NCI-H1417 (cell line): ENCODE measurements around the gene SNAPC4.
"Not testable (repeated sequence)": the region's sequence is repeated elsewhere in the genome, so short reads cannot be mapped to it uniquely, and the experiment has no call there.

Experiments
- DNase-seq, 3 experiments: peaks; one replicate each; lab custom pipeline; 2025; lab: John Stamatoyannopoulos, UW

SNAPC4 gene

DNA sequence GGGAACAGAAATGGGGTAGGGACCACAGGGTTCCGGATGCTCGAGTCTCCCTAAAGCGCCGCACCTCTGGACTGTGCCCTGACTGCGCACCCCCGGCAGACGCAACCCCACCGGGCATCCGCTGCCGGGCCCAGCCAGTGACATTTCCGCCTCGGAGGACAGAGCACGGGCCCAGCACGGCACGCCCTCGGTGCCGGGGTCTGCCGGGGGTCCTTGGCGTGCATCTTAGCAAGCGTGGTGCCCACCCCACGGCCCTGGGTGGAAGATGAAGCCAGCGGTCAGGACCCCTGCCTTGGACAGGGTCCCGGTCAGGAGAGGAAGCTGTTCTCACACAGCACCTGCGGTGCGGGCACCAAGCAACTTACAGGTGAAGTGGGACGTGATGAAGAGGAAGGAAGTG, 32.6 kb upstream of the SNAPC4 start:
- DNase-seq: no peak

DNA sequence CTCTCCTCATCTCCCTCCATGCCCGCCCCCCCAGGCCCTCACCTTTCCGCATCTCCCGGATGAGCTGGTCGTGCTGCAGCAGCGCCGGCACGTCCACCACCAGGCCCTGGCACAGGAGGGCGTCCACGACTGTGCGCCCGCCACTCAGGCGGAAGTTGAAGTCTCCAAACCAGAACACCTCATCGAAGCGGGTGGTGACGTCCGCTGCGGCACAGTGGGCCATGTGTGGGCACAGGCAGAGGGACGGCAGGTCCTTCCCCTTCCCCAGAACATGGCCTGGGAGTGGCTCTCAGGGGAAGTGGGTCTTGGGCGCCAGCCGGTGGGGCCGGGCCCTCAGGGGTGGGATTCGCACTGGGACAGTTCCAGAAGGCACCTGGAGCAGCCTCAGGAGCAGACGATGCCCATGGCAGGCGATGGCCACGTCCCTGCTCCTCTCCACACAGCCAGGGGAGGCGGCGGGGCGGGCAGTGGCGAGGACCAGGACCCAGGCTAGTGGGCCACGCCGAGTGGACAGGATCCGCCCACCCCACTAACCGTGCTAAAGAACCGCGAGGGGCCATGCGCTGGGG, 31.9 kb upstream of the SNAPC4 start:
- DNase-seq: no peak

DNA sequence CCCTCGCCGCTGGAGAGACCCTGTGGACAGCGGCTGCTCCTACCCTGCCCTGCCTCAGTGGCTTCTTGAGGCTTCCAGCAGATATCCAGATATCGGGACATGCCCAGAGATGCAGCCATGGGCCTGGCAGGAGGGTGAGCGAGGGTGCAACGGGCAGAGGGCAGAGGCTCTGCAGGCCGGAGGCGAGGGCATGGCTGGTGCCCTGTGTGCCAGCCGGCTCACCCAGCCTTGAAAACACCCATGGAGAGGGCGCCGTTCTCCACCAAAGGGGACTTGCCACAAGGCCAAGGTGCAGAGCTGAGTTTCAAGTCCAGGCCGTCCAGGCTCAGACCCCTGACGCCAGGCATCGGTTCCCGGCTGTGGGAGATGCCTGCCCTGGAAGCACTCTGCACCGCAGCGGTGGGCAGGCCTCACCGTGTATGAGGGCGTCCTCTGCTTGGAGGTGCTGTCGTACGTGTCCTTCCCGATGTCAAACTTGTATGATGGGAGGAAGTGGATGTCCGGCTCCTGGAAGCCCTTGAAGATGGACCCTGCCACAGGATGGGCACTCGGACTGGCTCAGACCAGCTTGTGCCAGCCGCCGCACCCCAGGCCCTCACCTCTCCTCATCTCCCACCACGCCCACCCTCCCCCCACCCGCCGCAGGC, 30.7 kb upstream of the SNAPC4 start:
- no peak for DNase-seq

GRCh38 chr9:136429683-136430491, 29.9 kb upstream of the SNAPC4 start:
- no peak for DNase-seq

GRCh38 chr9:136429075-136429628, 29.2 kb upstream of the SNAPC4 start:
- no peak for DNase-seq

DNA sequence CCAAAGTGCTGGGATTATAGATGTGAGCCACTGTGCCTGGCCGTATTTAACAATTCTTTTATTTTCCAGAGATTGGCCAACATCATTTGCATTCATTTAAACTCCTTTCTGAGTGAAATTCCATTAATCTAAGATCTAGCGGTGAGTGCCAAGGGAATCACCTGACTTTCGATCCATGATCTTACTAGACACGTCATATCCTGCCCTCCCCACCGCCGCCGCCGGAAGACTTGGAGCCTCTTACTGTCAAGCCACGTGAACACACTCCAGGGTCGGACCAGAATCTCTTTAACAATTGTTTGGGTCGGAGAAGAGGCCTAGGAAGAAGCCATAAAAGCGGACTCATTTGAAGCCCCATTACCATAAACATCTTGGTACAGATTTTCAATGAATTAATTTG, 26.8 kb upstream of the SNAPC4 start:
- no peak for DNase-seq

- DNase-seq: not testable (repeated sequence)
Observed at GRCh38 chr9:136425367-136425766, 25.4 kb upstream of the SNAPC4 start.

DNA sequence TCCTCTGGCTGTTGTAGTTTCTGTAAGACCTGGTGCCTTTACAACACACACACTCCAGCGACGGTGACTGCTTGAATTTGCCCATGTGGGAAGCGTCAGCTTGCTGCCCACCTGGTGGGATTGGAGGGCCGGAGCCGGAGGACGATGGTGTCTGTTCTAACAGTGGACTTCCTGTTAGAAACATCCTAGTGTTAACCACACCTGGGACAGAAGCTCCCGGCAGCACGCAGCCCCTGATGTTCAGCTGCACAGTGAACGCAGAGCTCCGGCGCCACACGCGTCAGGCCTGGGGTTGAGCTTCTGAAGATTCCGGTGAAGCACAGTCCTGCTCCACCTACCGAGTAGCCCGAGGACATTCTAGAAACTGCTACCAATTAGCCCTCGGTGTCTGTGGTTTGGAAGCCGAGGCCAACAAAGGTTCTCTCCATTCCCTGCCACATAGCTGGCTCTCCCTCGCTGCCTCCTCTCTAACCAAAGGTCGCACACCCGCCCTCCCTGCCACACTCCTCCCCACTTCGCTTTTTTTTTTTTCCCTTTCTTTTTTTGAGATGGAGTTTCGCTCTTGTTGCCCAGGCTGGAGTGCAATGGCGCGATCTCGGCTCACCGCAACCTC, 24.9 kb upstream of the SNAPC4 start:
- no peak for DNase-seq

- DNase-seq: no peak
Observed at GRCh38 chr9:136423432-136424146, 23.6 kb upstream of the SNAPC4 start.

DNA sequence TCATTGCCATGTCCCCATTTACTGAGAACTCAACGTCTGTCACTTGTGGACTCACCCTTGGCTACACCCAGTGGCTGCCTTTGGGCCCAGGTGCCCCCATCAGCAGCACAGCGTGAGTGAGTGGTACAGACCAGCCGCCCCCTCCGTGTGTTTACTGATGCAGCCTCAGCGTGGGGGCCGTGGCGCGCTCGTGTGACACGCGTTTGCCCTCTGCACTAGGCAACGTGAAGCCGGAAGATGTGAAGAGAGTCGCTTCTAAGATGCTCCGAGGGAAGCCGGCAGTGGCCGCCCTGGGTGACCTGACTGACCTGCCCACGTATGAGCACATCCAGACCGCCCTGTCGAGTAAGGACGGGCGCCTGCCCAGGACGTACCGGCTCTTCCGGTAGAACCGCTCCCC, 22.9 kb upstream of the SNAPC4 start:
- DNase-seq: no peak

DNA sequence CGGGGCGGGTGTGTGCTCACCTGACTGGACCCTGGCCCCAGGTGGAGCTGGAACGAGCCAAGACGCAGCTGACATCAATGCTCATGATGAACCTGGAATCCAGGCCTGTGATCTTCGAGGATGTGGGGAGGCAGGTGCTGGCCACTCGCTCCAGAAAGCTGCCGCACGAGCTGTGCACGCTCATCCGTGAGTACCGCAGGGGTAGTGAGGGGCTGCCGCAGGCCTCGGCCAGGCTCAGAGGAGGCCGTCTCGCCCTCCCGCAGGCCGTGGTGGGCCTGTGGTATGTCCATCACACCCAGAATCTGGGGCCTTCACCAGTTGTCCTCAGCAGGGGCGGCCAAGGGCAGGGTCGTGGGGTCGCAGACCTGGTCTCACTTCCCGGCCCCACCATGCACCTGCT, 21.8 kb upstream of the SNAPC4 start:
- DNase-seq: no peak

DNA sequence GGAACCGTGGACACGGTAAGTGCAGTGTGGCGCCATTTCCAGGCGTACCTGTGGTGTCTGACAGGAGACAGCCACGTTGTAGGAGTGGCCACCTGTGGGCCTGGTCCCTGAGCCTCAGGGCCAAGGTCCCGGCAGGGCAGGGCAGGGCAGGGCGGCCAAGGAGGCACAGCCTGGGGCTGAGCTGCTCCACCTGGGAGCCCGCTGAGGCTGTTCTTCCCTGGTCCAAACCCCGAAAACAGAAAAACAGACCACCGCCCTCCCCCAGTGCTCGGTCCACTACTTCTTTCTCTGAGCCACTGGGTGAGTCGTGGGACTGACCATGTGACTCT, 19.1 kb upstream of the SNAPC4 start:
- DNase-seq: no peak

DNA sequence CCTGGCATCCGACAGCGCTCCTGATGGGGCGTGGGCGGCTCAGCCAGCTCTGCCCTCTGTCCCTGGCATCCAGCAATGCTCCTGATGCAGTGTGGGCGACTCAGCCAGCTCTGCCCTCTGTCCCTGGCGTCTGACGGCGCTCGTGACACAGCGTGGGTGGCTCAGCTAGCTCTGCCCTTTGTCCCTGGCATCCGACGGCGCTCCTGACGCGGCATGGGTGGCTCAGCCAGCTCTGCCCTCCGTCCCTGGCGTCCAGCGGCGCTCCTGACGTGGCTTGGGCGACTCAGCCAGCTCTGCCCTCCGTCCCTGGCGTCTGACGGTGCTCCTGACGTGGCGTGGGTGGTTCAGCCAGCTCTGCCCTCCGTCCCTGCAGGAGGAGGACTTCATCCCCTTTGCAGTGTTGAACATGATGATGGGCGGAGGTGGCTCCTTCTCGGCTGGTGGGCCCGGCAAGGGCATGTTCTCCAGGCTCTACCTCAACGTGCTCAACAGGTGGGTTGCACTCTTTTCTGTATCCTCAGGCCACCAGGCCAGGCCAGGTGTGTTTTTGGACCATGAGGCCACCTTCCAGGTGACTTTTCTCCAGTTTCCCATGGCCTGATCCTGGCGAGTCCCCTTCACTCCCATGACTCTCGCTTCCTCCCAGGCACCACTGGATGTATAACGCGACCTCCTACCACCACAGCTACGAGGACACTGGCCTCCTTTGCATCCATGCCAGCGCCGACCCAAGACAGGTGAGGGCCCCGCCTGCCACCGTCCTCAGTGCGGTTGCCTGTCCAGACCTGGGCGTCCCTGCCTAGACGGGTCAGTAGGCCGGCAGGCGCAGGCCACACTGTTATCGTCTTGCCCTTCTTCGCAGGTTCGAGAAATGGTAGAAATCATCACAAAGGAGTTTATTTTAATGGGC, 18.5 kb upstream of the SNAPC4 start:
- no peak for DNase-seq

- no peak for DNase-seq
Observed at GRCh38 chr9:136416914-136417313, 16.9 kb upstream of the SNAPC4 start.

DNA sequence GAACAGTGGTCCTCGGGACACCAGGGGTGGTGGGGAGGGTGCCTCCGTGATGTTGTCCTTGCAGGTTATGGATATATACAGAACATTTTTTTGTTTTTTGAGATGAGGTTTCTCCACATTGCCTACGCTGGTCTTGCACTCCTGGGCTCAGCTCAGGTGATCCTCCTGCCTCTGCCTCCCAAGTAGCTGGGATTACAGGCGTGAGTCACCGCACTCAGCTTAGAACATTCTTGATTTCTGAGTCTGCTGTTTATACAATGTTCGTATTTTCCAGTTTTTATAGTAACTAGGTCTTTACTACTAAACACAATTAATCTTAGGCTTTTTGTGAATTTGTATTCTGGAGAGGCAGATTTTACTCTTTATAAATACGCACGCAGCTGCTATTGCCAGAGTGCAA, 16.5 kb upstream of the SNAPC4 start:
- no peak for DNase-seq

GRCh38 chr9:136412962-136413361, 13.0 kb upstream of the SNAPC4 start:
- DNase-seq: no peak

GRCh38 chr9:136411378-136411777, 11.4 kb upstream of the SNAPC4 start:
- DNase-seq: no peak

DNA sequence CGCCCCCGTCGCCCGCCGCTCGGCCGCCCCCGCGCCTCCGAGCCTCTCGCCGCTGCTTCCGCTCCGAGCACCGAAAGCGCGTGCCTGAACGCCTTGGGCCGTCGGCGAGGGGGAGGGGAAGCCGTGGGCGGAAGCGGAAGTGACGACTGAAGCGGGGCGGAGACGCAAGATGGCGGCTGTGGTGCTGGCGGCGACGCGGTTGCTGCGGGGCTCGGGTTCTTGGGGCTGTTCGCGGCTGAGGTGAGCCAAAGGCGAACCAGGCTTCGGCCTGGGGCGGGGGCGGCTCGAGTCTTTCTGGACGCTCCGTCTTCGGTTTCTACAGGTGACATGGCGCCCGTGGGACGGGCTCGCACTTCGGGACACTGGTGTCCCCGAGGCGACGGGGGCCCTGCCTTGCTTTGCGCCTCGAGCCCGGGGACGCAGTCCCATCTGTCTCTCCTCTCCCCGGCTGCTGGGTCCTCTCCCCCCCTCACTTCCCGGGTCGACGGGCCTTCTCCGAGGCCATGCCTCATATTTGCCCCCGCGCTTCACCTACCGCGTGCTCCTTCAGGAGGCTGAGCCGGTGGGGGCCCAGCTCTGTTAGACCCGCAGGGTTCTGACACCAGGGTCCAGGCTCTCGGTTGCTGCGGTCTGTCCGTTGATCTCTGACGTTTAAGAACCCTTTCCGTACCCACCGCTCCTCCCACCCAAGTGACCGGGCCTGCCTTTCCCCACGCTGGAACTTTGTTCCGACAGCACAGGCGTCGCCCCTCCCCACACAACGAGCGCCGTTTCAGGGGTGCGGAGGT, 10.7 kb upstream of the SNAPC4 start, which contains the start of the genes ENTR1 and PMPCA:
Gene ENTR1, minus strand, starts transcription at position 115 of the 788 bp plus-strand sequence. CDS start 217 bp downstream, outside the sequence.
Gene PMPCA, plus strand, starts transcription at position 159 of the 788 bp plus-strand sequence. Its CDS starts 11 bp downstream, at position 170.
- peak; percentile 77 to 93 (median 84) for DNase-seq

DNA sequence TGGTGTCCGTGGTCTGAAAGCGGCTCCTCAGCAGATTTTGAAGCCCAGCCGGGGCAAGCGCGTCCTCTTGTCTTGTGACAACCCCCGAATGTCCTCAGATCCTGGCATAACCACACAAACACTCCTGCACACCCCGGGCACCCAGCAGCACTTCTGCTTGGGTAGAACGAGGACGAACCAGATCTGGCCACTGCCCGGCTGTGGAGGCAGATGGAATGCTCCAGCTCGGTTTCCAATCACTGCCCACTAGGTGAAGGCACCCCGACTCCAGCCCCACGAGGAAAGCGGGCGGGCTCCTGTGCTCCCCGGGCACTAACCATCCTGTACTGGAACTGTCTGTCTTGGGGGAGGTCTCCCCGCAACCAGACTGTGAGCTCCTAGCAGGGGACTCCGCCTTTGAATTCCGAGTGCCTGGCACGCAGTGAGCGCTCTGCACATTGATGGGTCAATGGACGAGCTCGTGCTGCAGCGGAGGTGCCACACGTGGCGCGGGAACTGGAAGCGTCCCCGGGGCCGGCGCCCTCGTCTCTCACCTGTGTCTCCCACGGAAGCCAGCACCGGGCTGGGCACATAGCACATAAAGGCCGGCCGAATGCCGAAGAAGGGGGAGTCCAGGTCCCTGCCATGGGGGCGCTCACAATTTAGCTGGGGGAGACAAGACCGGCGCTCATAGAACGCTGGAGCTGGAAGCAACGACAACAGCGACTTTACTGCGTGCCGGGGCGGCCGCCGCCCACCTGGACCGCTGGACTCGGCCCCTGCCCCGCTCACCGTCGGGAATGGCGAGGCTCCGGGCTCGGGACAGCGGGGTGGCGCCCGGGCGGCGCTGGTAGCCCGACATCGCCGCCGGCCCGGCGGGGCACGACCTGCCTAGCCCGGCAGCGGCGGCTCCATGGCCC, 9.8 kb upstream of the SNAPC4 start:
- peak in 2 of 3 experiments; percentile 46 to 55 for DNase-seq
